GM12878 (cell line): ENCODE results near the gene SUMF1. TPM values are rescaled to one million over a fixed set of nuclear protein-coding genes. Genes with fewer than 3 reads are reported as not detected.

Experiments used
- ATAC-seq: fragments of 200-7000 bp; cut with Tn5 transposase; 3 replicates; pipeline ENCODE4 v1.9.1; 2020; ENCODE audit warnings: mild to moderate bottlenecking, moderate library complexity
- BruUV-seq: library from RNA; stranded (reverse); fragments of 400-500 nt; replicated peaks from 2 replicates; lab custom pipeline; 2021; lab: Mats Ljungman, UMichigan
- CTCF ChIA-PET: fragments of 300-600 bp; sonication (Branson Sonifier 250); formaldehyde crosslinking; extraction: SDS; loops from one replicate; lab custom pipeline; 2021; ENCODE audit warnings: inconsistent platforms; lab: Yijun Ruan, JAX
- POLR2A ChIA-PET: fragments of 350-600 bp; formaldehyde crosslinking; extraction: SDS; loops from one replicate; lab custom pipeline; 2021; ENCODE audit warnings: inconsistent platforms; lab: Charles Lee
- RAD21 ChIA-PET: fragments of 300-600 bp; sonication (Branson Sonifier 250); formaldehyde crosslinking; loops from one replicate; lab custom pipeline; 2023; ENCODE audit warnings: antibody characterized with exemption; ENCODE audit not compliant: unreplicated experiment; lab: Charles Lee
- SMC1A ChIA-PET: fragments of 300-600 bp; sonication (Branson Sonifier 250); formaldehyde crosslinking; loops from one replicate; lab custom pipeline; 2023; ENCODE audit not compliant: unreplicated experiment, uncharacterized antibody; lab: Charles Lee
- DNase-seq: peaks from one replicate; pipeline ENCODE4 v3.0.0-alpha.2; 2011; ENCODE audit warnings: low read depth, low spot score
- FAIRE-seq: peaks from 3 replicates; lab custom pipeline; 2011; peaks lifted over from hg19 to GRCh38; lab: Jason Lieb, UNC
- H2AFZ ChIP-seq: 2 replicates; pipeline ENCODE4 v1.6.0; 2011; ENCODE audit warnings: low read depth, low read length, control low read depth; ENCODE audit not compliant: control insufficient read depth
- H3K27ac ChIP-seq: 2 replicates; pipeline ENCODE4 v1.5.1; 2011; ENCODE audit warnings: control low read depth; ENCODE audit not compliant: control insufficient read depth, insufficient read depth
- H3K27me3 ChIP-seq, 2 experiments: replicated peaks in 1 of 2; 2 replicates each; pipeline versions ENCODE4 v1.6.0 to v1.6.1; 2011; ENCODE audit warnings: low read length in 1 of 2; ENCODE audit not compliant: control insufficient read depth in 2 of 2, insufficient read depth in 2 of 2
- H3K36me3 ChIP-seq, 2 experiments: 2 replicates each; pipeline ENCODE4 v1.5.1; 2011; ENCODE audit warnings: low read length in 1 of 2; ENCODE audit not compliant: control insufficient read depth in 2 of 2, insufficient read depth in 2 of 2
- H3K4me1 ChIP-seq: 2 replicates; pipeline ENCODE4 v1.6.1; 2011; ENCODE audit warnings: mild to moderate bottlenecking, low read length, moderate library complexity, mixed read lengths; ENCODE audit not compliant: control insufficient read depth, insufficient read depth
- H3K4me2 ChIP-seq: 2 replicates; pipeline ENCODE4 v1.6.0; 2011; ENCODE audit warnings: control low read depth; ENCODE audit not compliant: control insufficient read depth, insufficient read depth
- H3K4me3 ChIP-seq: fragments of 200-600 bp; sonication (generic); 2 replicates; pipeline ENCODE4 v1.5.1; 2016
- H3K79me2 ChIP-seq: 2 replicates; pipeline ENCODE4 v1.6.0; 2011; ENCODE audit warnings: low read length; ENCODE audit not compliant: control insufficient read depth, insufficient read depth
- H3K9ac ChIP-seq: 2 replicates; pipeline ENCODE4 v1.8.0; 2011; ENCODE audit warnings: low read length, control low read depth, mixed read lengths; ENCODE audit not compliant: control insufficient read depth, insufficient read depth
- H3K9me3 ChIP-seq: replicated peaks from 3 replicates; pipeline ENCODE4 v1.5.1; 2011; ENCODE audit warnings: mild to moderate bottlenecking, low read length; ENCODE audit not compliant: control insufficient read depth, insufficient read depth
- H4K20me1 ChIP-seq: 2 replicates; pipeline ENCODE4 v1.6.0; 2011; ENCODE audit not compliant: control insufficient read depth, insufficient read depth
- CEBPB ChIP-seq, 2 experiments: fragments of 150-350 bp in 1 of 2; IDR thresholded peaks; 2 replicates each; pipeline ENCODE4 v1.6.1; 2012 to 2014; ENCODE audit warnings: low read depth in 2 of 2, low read length in 2 of 2, borderline replicate concordance in 1 of 2, inconsistent platforms in 1 of 2
- CHD2 ChIP-seq: IDR thresholded peaks from 2 replicates; pipeline ENCODE4 v1.6.1; 2011; ENCODE audit warnings: low read depth, low read length, improper control_type of control experiment, borderline replicate concordance
- CREM ChIP-seq: IDR thresholded peaks from 2 replicates; pipeline ENCODE4 v1.6.1; 2014; ENCODE audit warnings: antibody characterized with exemption, low read depth
- KAT2A ChIP-seq: conservative IDR thresholded peaks from 2 replicates; pipeline ENCODE4 v1.6.1; 2011; ENCODE audit warnings: low read depth, low read length; ENCODE audit not compliant: control insufficient read depth
- PAX8 ChIP-seq: fragments of 450-650 bp; IDR thresholded peaks from 2 replicates; pipeline ENCODE4 v1.6.1; 2017; ENCODE audit warnings: mild to moderate bottlenecking, moderate library complexity
- RAD51 ChIP-seq: fragments of 450-650 bp; IDR thresholded peaks from 2 replicates; pipeline ENCODE4 v1.6.1; 2016; ENCODE audit warnings: moderate library complexity, mild to moderate bottlenecking, inconsistent platforms
- SMARCA5 ChIP-seq: fragments of 450-650 bp; IDR thresholded peaks from 2 replicates; pipeline ENCODE4 v1.6.1; 2017; ENCODE audit warnings: mild to moderate bottlenecking
- ZBED1 ChIP-seq: IDR thresholded peaks from 2 replicates; pipeline ENCODE4 v1.6.1; 2016; ENCODE audit warnings: borderline replicate concordance
- WGBS: methylation state at CpG from one replicate; pipeline ENCODE4 v1.1.6; 2016; ENCODE audit warnings: low lambda C conversion rate; ENCODE audit not compliant: insufficient replicate concordance, insufficient coverage; ENCODE audit errors: missing lambda C conversion rate; 5-methylcytosine and 5-hydroxymethylcytosine counted together
- in situ Hi-C: fragments of 300-500 bp; cut with MboI; formaldehyde crosslinking; loops from 9 replicates; pipeline ENCODE4 v1.14.3; 2018; ENCODE audit warnings: mixed read lengths
- intact Hi-C: fragments of 100-400 bp; cut with micrococcal nuclease; formaldehyde crosslinking; loops from one replicate; pipeline ENCODE4 v1.14.2; 2022; ENCODE audit not compliant: unreplicated experiment
- polyA plus RNA-seq, 11 experiments: library from polyadenylated mRNA; depleted of rRNA in 4 of 11; unstranded in 6 of 11; stranded (reverse) in 5 of 11; fragments of >200 nt; fragmentation: Nextera tagmentation in 4 of 11; fragmentation: Illumina TruSeq in 1 of 11; extraction: Ambion mirVana in 4 of 11; extraction: Trizol in 1 of 11; gene quantifications; 1 replicate in 1 of 11; 2 replicates in 10 of 11; pipeline versions ENCODE4 v1.2.1 to v1.2.3, GENCODE V29; 2011 to 2016; ENCODE audit warnings: inconsistent platforms in 2 of 11, missing spikeins in 2 of 11, low read depth in 1 of 11
- total RNA-seq, 4 experiments: library from RNA; depleted of rRNA in 3 of 4; stranded (reverse); fragments of >200 nt in 3 of 4; fragmentation: Illumina TruSeq in 1 of 4; extraction: Trizol in 1 of 4; gene quantifications; 2 replicates each; pipeline versions ENCODE4 v1.2.1 to v1.2.3, GENCODE V29; 2013 to 2021
- TF ChIP-seq, protein P1 (sequence below): IDR thresholded peaks from 2 replicates; pipeline ENCODE4 v1.6.1; 2012; ENCODE audit warnings: low read length, inconsistent platforms

SUMF1 gene
- total and polyA plus RNA-seq, 10 of the 15 experiments (the other 5 are each of a cell fraction or from before 2014, with no cell fraction given), result 3.2 to 14.3 (median 8.5) TPM

DNA sequence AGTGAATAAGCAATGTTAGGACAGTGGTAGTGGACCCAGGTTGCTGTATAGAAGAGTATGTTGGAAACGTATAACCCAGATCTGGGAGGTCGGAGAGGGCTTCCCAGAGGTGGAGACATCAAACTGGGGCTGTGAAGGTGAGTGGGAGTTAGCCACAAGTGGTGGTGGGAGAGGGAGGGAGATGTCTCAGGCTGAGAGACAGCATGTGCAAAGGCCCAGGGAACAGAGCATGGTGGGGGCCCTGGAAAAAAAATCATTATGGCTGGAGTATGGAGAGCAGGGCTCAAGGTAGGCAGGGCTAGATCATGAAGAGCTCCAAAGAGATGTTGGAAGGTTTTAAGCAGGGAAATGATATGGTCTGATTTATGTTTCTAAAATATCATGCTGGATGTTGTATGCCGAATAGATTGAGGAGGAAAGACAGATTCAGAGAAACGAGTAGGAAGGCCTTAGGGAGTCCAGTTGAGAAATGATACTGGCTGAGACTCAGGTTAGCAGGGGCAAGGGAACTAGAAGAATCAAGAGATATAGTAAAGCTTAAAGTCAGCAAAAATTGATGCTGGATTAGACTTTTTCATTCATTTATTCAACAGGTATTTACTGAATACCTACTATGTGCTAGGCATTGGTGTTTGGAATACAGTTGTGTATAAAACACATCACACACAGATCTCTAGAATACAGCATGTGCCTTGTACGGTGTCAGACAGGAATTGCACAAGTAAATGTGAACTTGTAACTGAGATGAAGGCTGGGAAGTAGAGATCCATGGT, 43.1 kb upstream of the SUMF1 start:
- FAIRE-seq, result no peak
- Histone ChIP-seq H3K9ac (no peak overlapping the region), H4K20me1 (peaks cover 3% of the 10 kb centered on the region; the same call in 1 of the 2 replicates), H3K4me1 (peaks cover 34% of the 10 kb centered on the region), H3K4me2 (no peak overlapping the region), H2AFZ (no peak overlapping the region), H3K79me2 (peaks cover 17% of the 10 kb centered on the region), H3K36me3 (peaks cover 4 to 10% of the 10 kb centered on the region in 2 experiments; a peak in 3 of 4 replicates), H3K27ac (no peak overlapping the region), H3K9me3 (no peaks in the 10 kb centered on the region), H3K27me3 (no peaks in the 10 kb centered on the region), H3K4me3 (no peak overlapping the region)
- TF ChIP-seq RAD51, result no peak
- TF ChIP-seq KAT2A, result no peak
- no peak for TF ChIP-seq SMARCA5
- no peak for TF ChIP-seq PAX8
- no peak for TF ChIP-seq CEBPB (IDR thresholded peaks at IDR 0.05; ENCODE audit: borderline replicate concordance in 1 of 2, low read depth in 2 of 2, low read length in 2 of 2)
- TF ChIP-seq, protein P1, sequence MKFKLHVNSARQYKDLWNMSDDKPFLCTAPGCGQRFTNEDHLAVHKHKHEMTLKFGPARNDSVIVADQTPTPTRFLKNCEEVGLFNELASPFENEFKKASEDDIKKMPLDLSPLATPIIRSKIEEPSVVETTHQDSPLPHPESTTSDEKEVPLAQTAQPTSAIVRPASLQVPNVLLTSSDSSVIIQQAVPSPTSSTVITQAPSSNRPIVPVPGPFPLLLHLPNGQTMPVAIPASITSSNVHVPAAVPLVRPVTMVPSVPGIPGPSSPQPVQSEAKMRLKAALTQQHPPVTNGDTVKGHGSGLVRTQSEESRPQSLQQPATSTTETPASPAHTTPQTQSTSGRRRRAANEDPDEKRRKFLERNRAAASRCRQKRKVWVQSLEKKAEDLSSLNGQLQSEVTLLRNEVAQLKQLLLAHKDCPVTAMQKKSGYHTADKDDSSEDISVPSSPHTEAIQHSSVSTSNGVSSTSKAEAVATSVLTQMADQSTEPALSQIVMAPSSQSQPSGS, result no peak
- TF ChIP-seq CHD2, result no peak
- TF ChIP-seq ZBED1, result no peak
- TF ChIP-seq CREM, result no peak
- SMC1A ChIA-PET, result interaction anchor here (0.6 to 12.9 kb wide), 6 partner anchors 8 to 197 kb away, joined by 3 to 180 read pairs (median 4); partner anchors contain the start of gene ITPR1
- in situ Hi-C loops (loop anchor here (10.0 kb wide), 1 partner anchor 685 kb away; no protein-coding TSS in a partner anchor), intact Hi-C loops (loop anchor here (5.0 to 10.0 kb wide), 3 partner anchors 83 to 475 kb away; no protein-coding TSS in a partner anchor)
- WGBS, result 95% methylated on average over 5 of the region's 5 CpGs
- RAD21 ChIA-PET, result interaction anchor here (9.8 kb wide), 1 partner anchor 15 kb away, joined by 128 read pairs; the partner anchor contains the start of gene ITPR1
- DNase-seq, result no peak
- CTCF ChIA-PET, result interaction anchor here (0.8 to 3.7 kb wide), 4 partner anchors 7 to 159 kb away, joined by 3 to 15 read pairs (median 4); no protein-coding TSS in a partner anchor
- BruUV-seq, result no TSS peak
- no peak for ATAC-seq
- POLR2A ChIA-PET, result interaction anchor here (9.2 kb wide), 1 partner anchor 16 kb away, joined by 132 read pairs; the partner anchor contains the start of gene ITPR1
